ENCODE data around the gene RNF44. TPM values are rescaled to one million over a fixed set of nuclear protein-coding genes. Genes with fewer than 3 reads are reported as not detected.
A peak's percentile ranks its signal among the peaks of the same experiment; 100 is the strongest.

The RNF44 gene
- total RNA-seq, 1 experiment from 2014 or later, result 84.2 TPM

GRCh38 chr5:176519810-176520720, 17.1 kb downstream of the RNF44 start:
- Histone ChIP-seq H3K4me3 (ENCODE audit: low read depth, low read length) (no peak overlapping the region), H3K27me3 (replicated peaks; ENCODE audit: control insufficient read depth, insufficient read depth, low read length) (no peaks in the 10 kb centered on the region), H3K9me3 (no peaks in the 10 kb centered on the region), H3K4me1 (no peaks in the 10 kb centered on the region), H3K36me3 (ENCODE audit: control insufficient read depth, insufficient read depth, low read length) (no peaks in the 10 kb centered on the region)
- BruUV-seq (replicated peaks), result no TSS peak
- Mint-ChIP-seq H3K27ac (ENCODE audit: unreplicated experiment) (no peak overlapping the region), H3K36me3 (ENCODE audit: insufficient read depth, unreplicated experiment) (peaks cover 5% of the 10 kb centered on the region), H3K4me3 (ENCODE audit: unreplicated experiment) (no peak overlapping the region), H3K4me1 (ENCODE audit: low read depth, unreplicated experiment) (peaks cover 6% of the 10 kb centered on the region), H3K9me3 (ENCODE audit: unreplicated experiment) (no peaks in the 10 kb centered on the region), H3K27me3 (ENCODE audit: insufficient read depth, unreplicated experiment) (no peaks in the 10 kb centered on the region)
- intact Hi-C loops (cut with micrococcal nuclease; ENCODE audit: unreplicated experiment), result no loop called here
- DNase-seq, result no peak
- CTCF ChIA-PET, result no interaction called here
- POLR2A ChIA-PET, result interaction anchor here (0.5 to 0.6 kb wide), 2 partner anchors 17 to 94 kb away, joined by 4 to 5 read pairs; partner anchors contain the start of gene RNF44
- TF ChIP-seq, protein P1, sequence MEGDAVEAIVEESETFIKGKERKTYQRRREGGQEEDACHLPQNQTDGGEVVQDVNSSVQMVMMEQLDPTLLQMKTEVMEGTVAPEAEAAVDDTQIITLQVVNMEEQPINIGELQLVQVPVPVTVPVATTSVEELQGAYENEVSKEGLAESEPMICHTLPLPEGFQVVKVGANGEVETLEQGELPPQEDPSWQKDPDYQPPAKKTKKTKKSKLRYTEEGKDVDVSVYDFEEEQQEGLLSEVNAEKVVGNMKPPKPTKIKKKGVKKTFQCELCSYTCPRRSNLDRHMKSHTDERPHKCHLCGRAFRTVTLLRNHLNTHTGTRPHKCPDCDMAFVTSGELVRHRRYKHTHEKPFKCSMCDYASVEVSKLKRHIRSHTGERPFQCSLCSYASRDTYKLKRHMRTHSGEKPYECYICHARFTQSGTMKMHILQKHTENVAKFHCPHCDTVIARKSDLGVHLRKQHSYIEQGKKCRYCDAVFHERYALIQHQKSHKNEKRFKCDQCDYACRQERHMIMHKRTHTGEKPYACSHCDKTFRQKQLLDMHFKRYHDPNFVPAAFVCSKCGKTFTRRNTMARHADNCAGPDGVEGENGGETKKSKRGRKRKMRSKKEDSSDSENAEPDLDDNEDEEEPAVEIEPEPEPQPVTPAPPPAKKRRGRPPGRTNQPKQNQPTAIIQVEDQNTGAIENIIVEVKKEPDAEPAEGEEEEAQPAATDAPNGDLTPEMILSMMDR (IDR thresholded peaks at IDR 0.05; ENCODE audit: insufficient read depth in 1 of 2, low read depth in 1 of 2, low read length in 1 of 2, severe bottlenecking in 1 of 2, unreplicated experiment in 1 of 2), result peak in 1 of 2 experiments; percentile 25

DNA sequence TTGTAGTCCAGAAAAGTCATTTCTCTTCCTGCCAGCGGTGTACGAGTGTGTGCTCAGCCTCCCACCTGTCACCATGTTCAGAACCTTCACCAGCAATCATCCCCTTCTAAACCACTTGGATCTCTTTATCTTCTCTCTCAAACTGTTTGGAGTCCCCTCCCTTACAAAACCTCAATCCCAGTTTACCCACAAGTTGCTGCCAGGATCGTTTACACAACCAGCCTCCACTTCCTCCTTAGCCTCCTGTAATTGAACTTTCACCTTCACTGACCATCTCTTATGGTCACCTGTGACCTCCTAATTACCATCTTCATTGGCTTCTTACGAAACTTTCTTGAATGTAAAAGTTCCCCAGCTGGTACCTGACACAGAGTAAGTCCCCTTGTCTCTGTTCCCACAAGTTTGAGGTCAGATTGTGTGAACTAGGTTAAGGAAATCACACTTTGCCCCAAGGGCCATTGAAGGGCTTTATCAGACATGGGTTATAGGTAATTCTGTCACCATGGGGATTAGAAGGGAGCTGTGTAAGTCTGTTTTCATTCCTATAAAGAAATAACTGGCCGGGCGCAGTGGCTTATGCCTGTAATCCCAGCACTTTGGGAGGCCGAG, 20.0 kb downstream of the RNF44 start:
- Mint-ChIP-seq H3K9me3 (ENCODE audit: unreplicated experiment) (no peaks in the 10 kb centered on the region), H3K36me3 (ENCODE audit: insufficient read depth, unreplicated experiment) (peaks cover 13% of the 10 kb centered on the region), H3K4me3 (ENCODE audit: unreplicated experiment) (no peak overlapping the region), H3K27ac (ENCODE audit: unreplicated experiment) (no peak overlapping the region), H3K27me3 (ENCODE audit: insufficient read depth, unreplicated experiment) (no peaks in the 10 kb centered on the region), H3K4me1 (ENCODE audit: low read depth, unreplicated experiment) (peaks cover 12% of the 10 kb centered on the region)
- BruUV-seq (replicated peaks), result no TSS peak
- ChIA-PET POLR2A (interaction anchor here (0.6 kb wide), 1 partner anchor 20 kb away, joined by 3 read pairs; the partner anchor contains the start of gene RNF44), CTCF (no interaction called here)
- H3K4me1 ChIP-seq, result no peaks in the 10 kb centered on the region
- H3K4me3 ChIP-seq (ENCODE audit: low read depth, low read length), result no peak overlapping the region
- H3K36me3 ChIP-seq (ENCODE audit: control insufficient read depth, insufficient read depth, low read length), result no peaks in the 10 kb centered on the region
- no peaks in the 10 kb centered on the region for H3K9me3 ChIP-seq
- H3K27me3 ChIP-seq (replicated peaks; ENCODE audit: control insufficient read depth, insufficient read depth, low read length), result no peaks in the 10 kb centered on the region
- no peak for DNase-seq
- intact Hi-C loops (cut with micrococcal nuclease; ENCODE audit: unreplicated experiment), result no loop called here
- TF ChIP-seq, protein P1 (IDR thresholded peaks at IDR 0.05; ENCODE audit: insufficient read depth in 1 of 2, low read depth in 1 of 2, low read length in 1 of 2, severe bottlenecking in 1 of 2, unreplicated experiment in 1 of 2), result no peak

GRCh38 chr5:176515396-176515795, 21.8 kb downstream of the RNF44 start:
- intact Hi-C loops (cut with micrococcal nuclease; ENCODE audit: unreplicated experiment), result no loop called here
- ChIA-PET CTCF (no interaction called here), POLR2A (no interaction called here)

More at GRCh38 chr5:176515396-176515795, 21.8 kb downstream of the RNF44 start:
- no peak overlapping the region for H3K4me3 Mint-ChIP-seq (ENCODE audit: unreplicated experiment)
- no peaks in the 10 kb centered on the region for H3K36me3 ChIP-seq (ENCODE audit: control insufficient read depth, insufficient read depth, low read length)
- no TSS peak for BruUV-seq (replicated peaks)
- H3K9me3 ChIP-seq, result no peaks in the 10 kb centered on the region
- H3K4me3 ChIP-seq (ENCODE audit: low read depth, low read length), result no peak overlapping the region
- H3K4me1 ChIP-seq, result no peaks in the 10 kb centered on the region
- TF ChIP-seq, protein P1 (IDR thresholded peaks at IDR 0.05; ENCODE audit: insufficient read depth in 1 of 2, low read depth in 1 of 2, low read length in 1 of 2, severe bottlenecking in 1 of 2, unreplicated experiment in 1 of 2), result no peak
- H3K27me3 ChIP-seq (replicated peaks; ENCODE audit: control insufficient read depth, insufficient read depth, low read length), result no peaks in the 10 kb centered on the region
- H3K27ac Mint-ChIP-seq (ENCODE audit: unreplicated experiment), result no peak overlapping the region
- no peak for DNase-seq
- peaks cover 13% of the 10 kb centered on the region for H3K36me3 Mint-ChIP-seq (ENCODE audit: insufficient read depth, unreplicated experiment)
- peaks cover 12% of the 10 kb centered on the region for H3K4me1 Mint-ChIP-seq (ENCODE audit: low read depth, unreplicated experiment)
- no peaks in the 10 kb centered on the region for H3K27me3 Mint-ChIP-seq (ENCODE audit: insufficient read depth, unreplicated experiment)
- H3K9me3 Mint-ChIP-seq (ENCODE audit: unreplicated experiment), result no peaks in the 10 kb centered on the region

All from Caco-2 (cell line).